Measurements from ENCODE around the gene IRS1.

The IRS1 gene

GRCh38 chr2:226746196-226746800, 53.3 kb downstream of the IRS1 start:
- H3K36me3 ChIP-seq (ENCODE audit: insufficient read depth, low read length): peaks cover 3% of the 10 kb centered on the region; the same call in 1 of the 2 replicates
- H3K9me3 ChIP-seq (ENCODE audit: control insufficient read depth, insufficient read depth, low read length): peaks cover 3% of the 10 kb centered on the region; the same call in 1 of the 2 replicates
- no peak overlapping the region for H3K9ac ChIP-seq (ENCODE audit: low read depth, low read length)
- no peaks in the 10 kb centered on the region for H3K4me1 ChIP-seq (ENCODE audit: insufficient read depth, low read length)

GRCh38 chr2:226743915-226744314, 55.7 kb downstream of the IRS1 start:
- peaks cover 7% of the 10 kb centered on the region; the same call in 1 of the 2 replicates for H3K4me1 ChIP-seq (ENCODE audit: insufficient read depth, low read length)
- peaks cover 3% of the 10 kb centered on the region; the same call in 1 of the 2 replicates for H3K9me3 ChIP-seq (ENCODE audit: control insufficient read depth, insufficient read depth, low read length)
- H3K9ac ChIP-seq (ENCODE audit: low read depth, low read length): no peak overlapping the region
- peaks cover 3% of the 10 kb centered on the region; the same call in 1 of the 2 replicates for H3K36me3 ChIP-seq (ENCODE audit: insufficient read depth, low read length)

GRCh38 chr2:226742347-226742746, 57.3 kb downstream of the IRS1 start:
- Histone ChIP-seq H3K9ac (ENCODE audit: low read depth, low read length) (no peak overlapping the region), H3K9me3 (ENCODE audit: control insufficient read depth, insufficient read depth, low read length) (no peaks in the 10 kb centered on the region), H3K4me1 (ENCODE audit: insufficient read depth, low read length) (peaks cover 7% of the 10 kb centered on the region; the same call in 1 of the 2 replicates), H3K36me3 (ENCODE audit: insufficient read depth, low read length) (no peaks in the 10 kb centered on the region)

GRCh38 chr2:226740039-226740648, 59.5 kb downstream of the IRS1 start:
- no peaks in the 10 kb centered on the region for H3K36me3 ChIP-seq (ENCODE audit: insufficient read depth, low read length)
- no peak overlapping the region for H3K9ac ChIP-seq (ENCODE audit: low read depth, low read length)
- H3K9me3 ChIP-seq (ENCODE audit: control insufficient read depth, insufficient read depth, low read length): no peaks in the 10 kb centered on the region
- H3K4me1 ChIP-seq (ENCODE audit: insufficient read depth, low read length): peaks cover 7% of the 10 kb centered on the region; the same call in 1 of the 2 replicates

- Histone ChIP-seq H3K9me3 (ENCODE audit: control insufficient read depth, insufficient read depth, low read length) (no peaks in the 10 kb centered on the region), H3K4me1 (ENCODE audit: insufficient read depth, low read length) (peaks cover 7% of the 10 kb centered on the region; the same call in 1 of the 2 replicates), H3K36me3 (ENCODE audit: insufficient read depth, low read length) (no peaks in the 10 kb centered on the region), H3K9ac (ENCODE audit: low read depth, low read length) (no peak overlapping the region)
Observed at GRCh38 chr2:226739545-226740030, 60.0 kb downstream of the IRS1 start.

GRCh38 chr2:226738821-226739544, 60.6 kb downstream of the IRS1 start:
- no peaks in the 10 kb centered on the region for H3K9me3 ChIP-seq (ENCODE audit: control insufficient read depth, insufficient read depth, low read length)
- H3K9ac ChIP-seq (ENCODE audit: low read depth, low read length): no peak overlapping the region
- no peaks in the 10 kb centered on the region for H3K36me3 ChIP-seq (ENCODE audit: insufficient read depth, low read length)
- peaks cover 7% of the 10 kb centered on the region; the same call in 1 of the 2 replicates for H3K4me1 ChIP-seq (ENCODE audit: insufficient read depth, low read length)

- Histone ChIP-seq H3K9ac (ENCODE audit: low read depth, low read length) (no peak overlapping the region), H3K36me3 (ENCODE audit: insufficient read depth, low read length) (no peaks in the 10 kb centered on the region), H3K9me3 (ENCODE audit: control insufficient read depth, insufficient read depth, low read length) (no peaks in the 10 kb centered on the region), H3K4me1 (ENCODE audit: insufficient read depth, low read length) (peaks cover 7% of the 10 kb centered on the region; the same call in 1 of the 2 replicates)
Observed at GRCh38 chr2:226738191-226738820, 61.3 kb downstream of the IRS1 start.

- no peak overlapping the region for H3K9ac ChIP-seq (ENCODE audit: low read depth, low read length)
- no peaks in the 10 kb centered on the region for H3K36me3 ChIP-seq (ENCODE audit: insufficient read depth, low read length)
- peaks cover 7% of the 10 kb centered on the region; the same call in 1 of the 2 replicates for H3K4me1 ChIP-seq (ENCODE audit: insufficient read depth, low read length)
- no peaks in the 10 kb centered on the region for H3K9me3 ChIP-seq (ENCODE audit: control insufficient read depth, insufficient read depth, low read length)
Observed at GRCh38 chr2:226736382-226736781, 63.2 kb downstream of the IRS1 start.

- no peaks in the 10 kb centered on the region for H3K36me3 ChIP-seq (ENCODE audit: insufficient read depth, low read length)
- 0 out of 2 replicates have a peak, but pooled peaks cover 1% of the 10 kb centered on the region for H3K4me1 ChIP-seq (ENCODE audit: insufficient read depth, low read length)
- H3K9me3 ChIP-seq (ENCODE audit: control insufficient read depth, insufficient read depth, low read length): no peaks in the 10 kb centered on the region
- no peak overlapping the region for H3K9ac ChIP-seq (ENCODE audit: low read depth, low read length)
Observed at GRCh38 chr2:226733927-226734564, 65.6 kb downstream of the IRS1 start.

GRCh38 chr2:226733189-226733858, 66.3 kb downstream of the IRS1 start:
- Histone ChIP-seq H3K36me3 (ENCODE audit: insufficient read depth, low read length) (no peaks in the 10 kb centered on the region), H3K9me3 (ENCODE audit: control insufficient read depth, insufficient read depth, low read length) (no peaks in the 10 kb centered on the region), H3K9ac (ENCODE audit: low read depth, low read length) (no peak overlapping the region), H3K4me1 (ENCODE audit: insufficient read depth, low read length) (no peaks in the 10 kb centered on the region)

GRCh38 chr2:226732478-226733188, 67.0 kb downstream of the IRS1 start:
- no peaks in the 10 kb centered on the region for H3K4me1 ChIP-seq (ENCODE audit: insufficient read depth, low read length)
- no peaks in the 10 kb centered on the region for H3K36me3 ChIP-seq (ENCODE audit: insufficient read depth, low read length)
- no peaks in the 10 kb centered on the region for H3K9me3 ChIP-seq (ENCODE audit: control insufficient read depth, insufficient read depth, low read length)
- H3K9ac ChIP-seq (ENCODE audit: low read depth, low read length): no peak overlapping the region

- Histone ChIP-seq H3K36me3 (ENCODE audit: insufficient read depth, low read length) (no peaks in the 10 kb centered on the region), H3K4me1 (ENCODE audit: insufficient read depth, low read length) (0 out of 2 replicates have a peak, but pooled peaks cover 4% of the 10 kb centered on the region), H3K9me3 (ENCODE audit: control insufficient read depth, insufficient read depth, low read length) (no peaks in the 10 kb centered on the region), H3K9ac (ENCODE audit: low read depth, low read length) (no peak overlapping the region)
Observed at GRCh38 chr2:226730481-226730880, 69.1 kb downstream of the IRS1 start.

GRCh38 chr2:226728996-226729395, 70.6 kb downstream of the IRS1 start:
- no peak overlapping the region for H3K9ac ChIP-seq (ENCODE audit: low read depth, low read length)
- 0 out of 2 replicates have a peak, but pooled peaks cover 4% of the 10 kb centered on the region for H3K4me1 ChIP-seq (ENCODE audit: insufficient read depth, low read length)
- no peaks in the 10 kb centered on the region for H3K36me3 ChIP-seq (ENCODE audit: insufficient read depth, low read length)
- H3K9me3 ChIP-seq (ENCODE audit: control insufficient read depth, insufficient read depth, low read length): no peaks in the 10 kb centered on the region
